Right lobe of liver (tissue), 4 donors: Measurements from ENCODE around the gene PARPBP.

ENCODE experiments used
- CTCF ChIP-seq, 4 donors: fragments of 200-600 bp in 3 of 4; fragments of 450-650 bp in 1 of 4; IDR thresholded peaks; one replicate each; pipeline versions ENCODE4 v1.5.1 to v1.8.0; 2016 to 2022; ENCODE audit warnings: antibody characterized with exemption in 4 of 4, mild to moderate bottlenecking in 2 of 4
- POLR2A ChIP-seq: fragments of 450-650 bp; IDR thresholded peaks from one replicate; pipeline ENCODE4 v1.6.1; 2017; ENCODE audit warnings: antibody characterized with exemption, mild to moderate bottlenecking
- donor health status: DM: no; HTN: no; CAD: no.
- donor health status: DM: no; HTN: no; CAD: no.
- donor health status: DM: no; HTN: yes; CAD: no.

- TF ChIP-seq CTCF (IDR thresholded peaks at IDR 0.05) (no peak), POLR2A (no peak)
Measured at GRCh38 chr12:102120886-102121285, 903 bp downstream of the PARPBP start.
